HG02571 (cell line): ENCODE data around the gene PCSK9.

Experiments
- ATAC-seq: cut with Tn5 transposase; IDR thresholded peaks from one replicate; pipeline ENCODE4 v1.9.1; 2021; ENCODE audit warnings: mild to moderate bottlenecking, moderate library complexity; ENCODE audit not compliant: unreplicated experiment

Gene PCSK9

GRCh38 chr1:55039342-55040082, at the start of gene PCSK9:
Gene PCSK9 (plus strand): TSS chr1:55039548. CDS start chr1:55039838, 290 bp downstream.
- no peak for ATAC-seq

- ATAC-seq: no peak
Observed at GRCh38 chr1:54989968-54990810, 49.2 kb upstream of the PCSK9 start.

GRCh38 chr1:54990916-54991315, 48.4 kb upstream of the PCSK9 start:
- no peak for ATAC-seq

DNA sequence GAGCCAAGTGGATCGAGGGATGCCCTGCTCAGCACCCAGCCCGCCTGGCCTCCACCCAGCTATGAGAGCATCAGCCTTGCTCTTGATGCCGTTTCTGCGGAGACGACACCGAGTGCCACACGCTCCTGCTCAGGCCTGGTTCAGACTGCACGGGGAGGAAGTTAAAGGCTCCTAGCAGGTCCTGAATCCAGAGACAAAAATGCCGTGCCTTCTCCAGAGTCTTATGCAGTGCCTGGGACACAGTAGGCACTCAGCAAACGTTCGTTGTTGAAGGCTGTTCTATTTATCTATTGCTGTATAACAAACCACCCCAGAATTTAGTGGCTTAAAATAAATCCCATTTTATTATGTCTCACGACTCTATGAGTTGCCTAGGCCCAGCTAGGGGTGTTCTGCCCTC, 47.4 kb upstream of the PCSK9 start:
- no peak for ATAC-seq

GRCh38 chr1:54993140-54993539, 46.2 kb upstream of the PCSK9 start:
- no peak for ATAC-seq

GRCh38 chr1:54994355-54994990, 44.9 kb upstream of the PCSK9 start:
- ATAC-seq: no peak

- no peak for ATAC-seq
Observed at GRCh38 chr1:54995013-54995760, 44.2 kb upstream of the PCSK9 start.

GRCh38 chr1:54995835-54996234, 43.5 kb upstream of the PCSK9 start:
- no peak for ATAC-seq

DNA sequence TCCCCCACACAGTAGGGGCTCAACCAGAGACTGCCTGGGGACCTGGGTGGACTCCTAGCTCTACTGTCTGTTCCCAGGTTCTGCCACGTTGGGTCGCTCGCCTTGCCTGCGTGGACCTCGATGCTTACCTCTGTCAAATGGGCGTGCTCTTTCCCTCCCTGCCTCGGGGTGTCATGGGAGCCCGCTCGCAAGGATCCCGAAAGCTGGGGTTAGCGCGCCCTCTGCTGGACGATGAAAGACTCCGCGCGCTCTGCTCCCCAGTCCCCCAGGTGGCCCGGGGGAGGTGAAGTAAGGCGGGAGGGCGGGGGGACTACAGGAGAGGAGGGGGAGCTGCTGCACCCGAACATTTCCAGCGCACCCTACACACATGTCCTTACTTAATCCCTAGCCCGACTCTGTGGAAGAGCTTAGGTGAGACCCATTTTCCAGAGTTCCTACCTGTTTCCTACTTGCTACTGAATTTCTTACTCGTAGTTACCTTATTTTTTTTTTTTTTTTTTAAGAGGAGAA, 42.9 kb upstream of the PCSK9 start:
- peak; percentile 72 for ATAC-seq

- no peak for ATAC-seq
Observed at GRCh38 chr1:54996869-54997710, 42.3 kb upstream of the PCSK9 start.

DNA sequence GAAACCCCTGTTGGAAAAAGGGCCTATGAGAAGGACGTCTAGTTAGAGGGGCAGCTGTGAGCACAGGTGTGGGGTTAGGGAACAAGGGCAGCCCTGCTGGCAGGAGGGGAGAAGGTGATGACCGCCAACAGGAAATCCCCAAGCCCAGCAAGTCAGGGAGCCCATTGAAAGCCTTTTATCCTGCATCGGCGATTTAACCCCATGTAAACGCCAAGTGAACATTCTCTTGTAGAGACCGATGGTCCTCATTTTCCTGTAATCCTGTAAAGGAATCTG, 41.7 kb upstream of the PCSK9 start:
- no peak for ATAC-seq

GRCh38 chr1:54998100-54998499, 41.2 kb upstream of the PCSK9 start:
- no peak for ATAC-seq

DNA sequence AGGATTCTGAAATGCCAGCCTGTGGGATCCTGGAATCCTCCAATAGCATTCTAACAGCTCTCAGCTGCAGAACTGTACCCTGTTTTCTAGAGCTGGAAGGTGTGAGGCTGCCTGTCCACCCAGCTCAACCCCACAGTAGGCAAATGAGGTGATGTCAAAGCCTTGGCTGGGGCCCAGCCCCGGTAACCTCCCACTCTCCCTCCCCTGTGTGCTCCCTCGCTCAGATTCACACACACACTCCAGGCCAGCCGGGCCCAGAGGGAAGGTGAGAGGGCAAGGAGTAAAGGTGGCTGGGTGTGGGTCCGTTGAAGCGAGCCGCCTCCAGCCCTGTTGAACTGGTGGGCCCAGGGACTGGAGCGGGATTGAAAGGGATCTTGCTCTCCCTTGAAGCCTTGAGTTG, 40.7 kb upstream of the PCSK9 start, which contains the start of gene BSND:
TSS of gene BSND (plus strand) at position 257 of the 400 bp plus-strand sequence. CDS start 254 bp downstream, outside the sequence.
- ATAC-seq: no peak

GRCh38 chr1:55000110-55001085, 39.0 kb upstream of the PCSK9 start:
- no peak for ATAC-seq

DNA sequence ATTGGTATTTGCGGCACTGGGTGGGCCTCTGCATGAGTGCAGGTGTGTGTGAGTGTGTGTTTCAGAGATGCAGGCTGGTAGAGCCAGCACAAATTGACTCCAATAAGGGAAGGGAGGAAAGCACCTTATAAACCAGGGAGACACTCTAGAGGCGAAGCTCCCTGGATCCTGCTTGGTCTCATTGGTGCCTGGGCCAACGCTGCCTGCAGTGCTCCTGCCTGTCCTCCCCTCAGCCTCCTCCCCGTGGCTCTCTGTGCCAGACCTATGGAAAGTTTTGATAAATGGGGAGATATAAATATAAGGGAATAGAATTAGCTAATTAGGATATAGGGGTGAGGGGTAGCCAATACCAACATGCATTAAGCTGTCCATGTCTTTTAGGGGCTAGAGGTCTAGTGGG, 38.0 kb upstream of the PCSK9 start:
- no peak for ATAC-seq

GRCh38 chr1:55002686-55003085, 36.7 kb upstream of the PCSK9 start:
- no peak for ATAC-seq

GRCh38 chr1:55005351-55006140, 33.8 kb upstream of the PCSK9 start:
- ATAC-seq: no peak

DNA sequence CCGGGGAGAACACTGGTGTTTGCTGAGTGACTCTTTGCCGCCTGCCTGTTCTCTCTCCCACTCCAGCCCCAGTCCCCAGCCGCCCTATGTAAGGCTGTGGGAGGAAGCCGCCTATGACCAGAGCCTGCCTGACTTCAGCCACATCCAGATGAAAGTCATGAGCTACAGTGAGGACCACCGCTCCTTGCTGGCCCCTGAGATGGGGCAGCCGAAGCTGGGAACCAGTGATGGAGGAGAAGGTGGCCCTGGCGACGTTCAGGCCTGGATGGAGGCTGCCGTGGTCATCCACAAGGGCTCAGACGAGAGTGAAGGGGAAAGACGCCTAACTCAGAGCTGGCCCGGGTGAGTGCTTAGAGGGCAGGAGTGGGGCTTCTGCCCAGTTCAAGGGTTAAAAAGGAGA, 32.4 kb upstream of the PCSK9 start:
- no peak for ATAC-seq
